Small intestine (tissue), 7 donors: ENCODE results near the gene HERC6. TPM values are rescaled to one million over a fixed set of nuclear protein-coding genes. Genes with fewer than 3 reads are reported as not detected.
"Not testable (repeated sequence)": the region's sequence is repeated elsewhere in the genome, so short reads cannot be mapped to it uniquely, and the experiment has no call there.

Experiments
- DNase-seq, 2 donors: peaks; one replicate each; pipeline versions ENCODE4 v3.0.0 to v3.0.0-alpha.2; 2013
- FAIRE-seq: peaks from 2 replicates; lab custom pipeline; 2012; peaks lifted over from hg19 to GRCh38; lab: Jason Lieb, UNC
- H3K27ac ChIP-seq, 3 donors: one replicate each; pipeline ENCODE4 v1.5.1; 2013; ENCODE audit warnings: low read length in 2 of 3, mild to moderate bottlenecking in 2 of 3, control low read depth in 1 of 3, inconsistent platforms in 1 of 3, low read depth in 1 of 3, moderate library complexity in 1 of 3
- H3K27me3 ChIP-seq, 3 donors: one replicate each; pipeline ENCODE4 v1.6.1; 2013; ENCODE audit warnings: low read length in 3 of 3, inconsistent platforms in 1 of 3; ENCODE audit not compliant: control insufficient read depth in 3 of 3, insufficient read depth in 3 of 3
- H3K36me3 ChIP-seq, 3 donors: one replicate each; pipeline ENCODE4 v1.6.1; 2013; ENCODE audit warnings: low read length in 3 of 3, inconsistent platforms in 1 of 3, low read depth in 1 of 3, mild to moderate bottlenecking in 1 of 3, moderate library complexity in 1 of 3; ENCODE audit not compliant: control insufficient read depth in 3 of 3, insufficient read depth in 2 of 3
- H3K4me1 ChIP-seq, 3 donors: one replicate each; pipeline ENCODE4 v1.6.1; 2013; ENCODE audit warnings: low read length in 2 of 3, inconsistent platforms in 1 of 3, low read depth in 1 of 3, mild to moderate bottlenecking in 1 of 3, moderate library complexity in 1 of 3; ENCODE audit not compliant: control insufficient read depth in 3 of 3, insufficient read depth in 2 of 3
- H3K4me3 ChIP-seq, 3 donors: one replicate each; pipeline ENCODE4 v1.5.1; 2013; ENCODE audit warnings: low read length in 3 of 3, control low read depth in 1 of 3, inconsistent platforms in 1 of 3, low read depth in 1 of 3, mild to moderate bottlenecking in 1 of 3, moderate library complexity in 1 of 3
- H3K9me3 ChIP-seq, 2 donors: one replicate each; pipeline ENCODE4 v1.6.1; 2013; ENCODE audit warnings: low read depth in 1 of 2, low read length in 1 of 2; ENCODE audit not compliant: control insufficient read depth in 2 of 2, insufficient read depth in 1 of 2
- WGBS, 3 donors: extraction: QIAGEN DNeasy Blood & Tissue Kit; methylation state at CpG; one replicate each; pipeline ENCODE4 v1.1.7; 2013; 5-methylcytosine and 5-hydroxymethylcytosine counted together
- polyA plus RNA-seq, 4 donors: library from polyadenylated mRNA; stranded (reverse) in 3 of 4; unstranded in 1 of 4; fragments of 200-250 nt in 3 of 4; fragments of 120-200 nt in 1 of 4; gene quantifications; one replicate each; pipeline versions ENCODE4 v1.2.1 to v1.2.3, GENCODE V29; 2013
- donor health status: healthy with polysubstance abuse.
- donor health status: control.
- donor health status: control.
- donor health status: Bipolar disorder and iron deficiency.
- donor health status: healthy.

HERC6 gene
- polyA plus RNA-seq, 4 donors = 4.9 to 13.1 (median 7.7) TPM

DNA sequence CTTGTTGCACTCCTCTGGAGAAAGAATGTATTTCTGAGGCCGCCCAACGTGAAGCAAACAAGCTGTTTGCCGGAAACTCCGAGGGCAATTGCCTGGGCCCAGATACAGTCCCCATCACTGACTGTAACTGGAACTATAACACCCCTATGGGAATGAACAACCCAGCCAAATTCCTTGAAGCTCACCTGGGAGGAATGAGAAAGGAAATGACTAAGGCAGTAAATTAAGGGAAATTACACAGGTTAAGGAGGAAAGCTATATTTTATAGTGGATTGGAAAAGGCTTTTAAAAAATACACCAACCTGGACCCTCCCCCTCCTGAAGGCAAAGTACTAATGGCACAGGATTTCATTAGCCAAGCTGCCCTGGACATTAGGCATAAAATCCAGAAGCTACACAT is 66.6 kb downstream of the HERC6 start:
- Histone ChIP-seq H3K9me3 (peaks cover 0 to 4% of the 10 kb centered on the region in 2 donors), H3K4me1 (no peaks in the 10 kb centered on the region), H3K27me3 (no peaks in the 10 kb centered on the region), H3K27ac (no peak overlapping the region), H3K4me3 (no peak overlapping the region), H3K36me3 (peaks cover 1 to 5% (median 4%) of the 10 kb centered on the region in 3 donors)
- WGBS, 3 donors = 78 to 92% (median 92%) methylated on average over 4 of the region's 4 CpGs
- no peak for DNase-seq
- no peak for FAIRE-seq

DNA sequence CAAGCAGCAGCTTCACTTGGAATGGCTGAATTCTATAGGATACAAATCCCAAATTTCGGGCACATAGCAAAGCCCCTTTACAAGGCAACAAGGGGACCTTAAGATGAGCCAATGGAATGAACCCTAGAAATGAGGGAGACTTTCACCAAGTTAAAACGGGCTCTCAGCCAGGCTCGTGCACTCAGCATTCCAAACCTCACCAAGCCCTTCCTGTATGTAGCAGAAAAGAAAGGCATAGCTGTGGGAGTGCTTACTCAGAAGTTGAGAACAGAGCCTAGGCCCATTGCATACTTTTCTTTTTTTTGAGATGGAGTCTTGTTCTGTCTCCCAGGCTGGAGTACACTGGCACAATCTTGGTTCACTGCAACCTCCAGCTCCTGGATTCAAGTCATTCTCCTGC is 67.5 kb downstream of the HERC6 start:
- no peak for FAIRE-seq
- H3K4me1 ChIP-seq = no peaks in the 10 kb centered on the region
- H3K27me3 ChIP-seq = no peaks in the 10 kb centered on the region
- 81 to 85% (median 84%) methylated on average over 3 of the region's 3 CpGs for WGBS, 3 donors
- peaks cover 0 to 5% (median 4%) of the 10 kb centered on the region in 3 donors for H3K36me3 ChIP-seq
- H3K27ac ChIP-seq = no peak overlapping the region
- no peak for DNase-seq
- no peak overlapping the region for H3K4me3 ChIP-seq
- peaks cover 0 to 4% of the 10 kb centered on the region in 2 donors for H3K9me3 ChIP-seq

GRCh38 chr4:88447371-88448095 is 68.9 kb downstream of the HERC6 start:
- WGBS, 3 donors = 80 to 84% (median 82%) methylated on average over 5 of the region's 5 CpGs
- H3K27ac ChIP-seq = no peak overlapping the region
- H3K27me3 ChIP-seq = peaks cover 0 to 1% (median 0%) of the 10 kb centered on the region in 3 donors
- FAIRE-seq = no peak
- H3K4me1 ChIP-seq = no peaks in the 10 kb centered on the region
- peaks cover 0 to 4% of the 10 kb centered on the region in 2 donors for H3K9me3 ChIP-seq
- DNase-seq = no peak
- peaks cover 0 to 4% (median 4%) of the 10 kb centered on the region in 3 donors for H3K36me3 ChIP-seq
- no peak overlapping the region for H3K4me3 ChIP-seq

GRCh38 chr4:88448211-88448765 is 69.6 kb downstream of the HERC6 start:
- H3K27me3 ChIP-seq, H3K27ac ChIP-seq, H3K9me3 ChIP-seq, FAIRE-seq, DNase-seq, H3K4me3 ChIP-seq, H3K36me3 ChIP-seq, H3K4me1 ChIP-seq: not testable (repeated sequence)
- 93 to 95% (median 95%) methylated on average over 7 of the region's 7 CpGs for WGBS, 3 donors

- no peaks in the 10 kb centered on the region for H3K4me1 ChIP-seq
- H3K36me3 ChIP-seq = no peaks in the 10 kb centered on the region
- no peak for DNase-seq
- peaks cover 0 to 4% (median 0%) of the 10 kb centered on the region in 3 donors for H3K27me3 ChIP-seq
- no peak for FAIRE-seq
- no peak overlapping the region for H3K4me3 ChIP-seq
- H3K27ac ChIP-seq = no peak overlapping the region
- no peaks in the 10 kb centered on the region for H3K9me3 ChIP-seq
These were observed 70.2 kb downstream of the HERC6 start for GRCh38 chr4:88448889-88449288.

GRCh38 chr4:88449290-88449689 is 70.6 kb downstream of the HERC6 start:
- Histone ChIP-seq H3K36me3 (no peaks in the 10 kb centered on the region), H3K27me3 (peaks cover 0 to 4% (median 0%) of the 10 kb centered on the region in 3 donors), H3K9me3 (no peaks in the 10 kb centered on the region), H3K4me3 (no peak overlapping the region), H3K4me1 (no peaks in the 10 kb centered on the region), H3K27ac (no peak overlapping the region)
- FAIRE-seq (no peak), DNase-seq (peak in 1 of 2 donors; percentile 16)

- Histone ChIP-seq H3K9me3 (no peaks in the 10 kb centered on the region), H3K36me3 (no peaks in the 10 kb centered on the region), H3K4me1 (no peaks in the 10 kb centered on the region), H3K27ac (no peak overlapping the region), H3K27me3 (peaks cover 0 to 7% (median 0%) of the 10 kb centered on the region in 3 donors), H3K4me3 (no peak overlapping the region)
- no peak for FAIRE-seq
- DNase-seq = no peak
- WGBS, 3 donors = 45 to 72% (median 49%) methylated on average over 2 of the region's 2 CpGs
These were observed 72.6 kb downstream of the HERC6 start for GRCh38 chr4:88451205-88451604.

DNA sequence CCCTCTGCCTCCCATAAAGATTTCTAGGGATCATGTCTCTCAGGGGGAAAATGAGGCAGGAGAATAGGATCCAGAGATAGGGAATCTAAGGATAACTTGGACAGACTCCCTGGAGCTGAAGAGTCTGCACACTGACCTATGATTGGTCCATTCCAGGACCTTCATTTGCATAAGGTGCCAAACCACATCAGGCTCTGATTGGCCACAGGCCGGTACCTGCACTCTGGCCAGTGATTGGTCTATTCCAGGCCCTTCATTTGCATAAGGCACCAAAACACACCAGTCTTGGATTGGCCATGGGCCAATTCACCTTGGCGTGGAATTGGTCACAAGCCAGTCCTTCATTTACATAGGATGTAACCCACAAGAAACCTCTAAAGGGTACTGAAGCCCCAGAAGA is 74.3 kb downstream of the HERC6 start:
- H3K4me1 ChIP-seq = peaks cover 0 to 4% (median 0%) of the 10 kb centered on the region in 3 donors
- H3K9me3 ChIP-seq = no peaks in the 10 kb centered on the region
- H3K27ac ChIP-seq = no peak overlapping the region
- H3K36me3 ChIP-seq = no peaks in the 10 kb centered on the region
- 59 to 88% (median 73%) methylated on average over 2 of the region's 2 CpGs for WGBS, 3 donors
- no peak overlapping the region for H3K4me3 ChIP-seq
- H3K27me3 ChIP-seq = peaks cover 0 to 13% (median 0%) of the 10 kb centered on the region in 3 donors
- FAIRE-seq = no peak
- no peak for DNase-seq
